ENCODE data around the gene SPEM2.

Gene SPEM2

GRCh38 chr17:7382901-7383300 is 42.5 kb upstream of the SPEM2 start:
- Histone ChIP-seq H3K9me3 (ENCODE audit: severe bottlenecking) (no peaks in the 10 kb centered on the region), H3K27ac (ENCODE audit: poor library complexity, severe bottlenecking) (no peak overlapping the region), H3K36me3 (ENCODE audit: low read depth) (peaks cover 15% of the 10 kb centered on the region), H3K4me3 (ENCODE audit: severe bottlenecking) (no peak overlapping the region), H3K4me1 (ENCODE audit: insufficient read depth, poor library complexity, severe bottlenecking) (peaks cover 2% of the 10 kb centered on the region), H3K27me3 (ENCODE audit: insufficient read depth, poor library complexity, severe bottlenecking) (no peaks in the 10 kb centered on the region)
- no peak for TF ChIP-seq CTCF (IDR thresholded peaks at IDR 0.05; ENCODE audit: poor library complexity, severe bottlenecking)
- DNase-seq (ENCODE audit: low spot score) (no peak), ATAC-seq (ENCODE audit: low read depth) (0 out of 3 replicates have a peak, but pooled peaks have one; percentile 1)

DNA sequence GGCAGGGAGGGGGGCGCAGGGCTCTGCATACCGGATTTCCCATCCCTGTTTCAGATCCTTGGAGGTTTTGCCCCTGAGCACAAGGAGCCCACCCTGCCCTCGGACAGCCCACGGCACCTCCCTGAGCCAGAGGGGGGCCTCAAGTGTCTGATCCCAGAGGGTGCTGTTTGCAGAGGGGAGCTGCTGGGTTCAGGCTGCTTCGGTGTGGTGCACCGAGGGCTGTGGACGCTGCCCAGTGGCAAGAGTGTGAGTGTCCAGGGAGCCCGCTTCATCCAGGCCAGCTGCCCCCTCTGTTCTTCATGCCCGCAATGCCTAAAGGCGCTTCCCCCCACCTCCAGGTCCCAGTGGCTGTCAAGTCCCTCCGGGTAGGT is 42.1 kb upstream of the SPEM2 start:
- Histone ChIP-seq H3K36me3 (ENCODE audit: low read depth) (peaks cover 19% of the 10 kb centered on the region), H3K4me3 (ENCODE audit: severe bottlenecking) (no peak overlapping the region), H3K9me3 (ENCODE audit: severe bottlenecking) (no peaks in the 10 kb centered on the region), H3K27me3 (ENCODE audit: insufficient read depth, poor library complexity, severe bottlenecking) (no peaks in the 10 kb centered on the region), H3K4me1 (ENCODE audit: insufficient read depth, poor library complexity, severe bottlenecking) (peaks cover 2% of the 10 kb centered on the region), H3K27ac (ENCODE audit: poor library complexity, severe bottlenecking) (no peak overlapping the region)
- DNase-seq (ENCODE audit: low spot score): no peak
- TF ChIP-seq CTCF (IDR thresholded peaks at IDR 0.05; ENCODE audit: poor library complexity, severe bottlenecking): no peak
- ATAC-seq (ENCODE audit: low read depth): no peak

GRCh38 chr17:7383742-7384488 is 41.5 kb upstream of the SPEM2 start:
- no peak for TF ChIP-seq CTCF (IDR thresholded peaks at IDR 0.05; ENCODE audit: poor library complexity, severe bottlenecking)
- no peaks in the 10 kb centered on the region for H3K27me3 ChIP-seq (ENCODE audit: insufficient read depth, poor library complexity, severe bottlenecking)
- no peak for DNase-seq (ENCODE audit: low spot score)
- no peak for ATAC-seq (ENCODE audit: low read depth)
- peaks cover 25% of the 10 kb centered on the region for H3K36me3 ChIP-seq (ENCODE audit: low read depth)
- H3K9me3 ChIP-seq (ENCODE audit: severe bottlenecking): no peaks in the 10 kb centered on the region
- H3K27ac ChIP-seq (ENCODE audit: poor library complexity, severe bottlenecking): no peak overlapping the region
- peaks cover 2% of the 10 kb centered on the region for H3K4me1 ChIP-seq (ENCODE audit: insufficient read depth, poor library complexity, severe bottlenecking)
- no peak overlapping the region for H3K4me3 ChIP-seq (ENCODE audit: severe bottlenecking)

DNA sequence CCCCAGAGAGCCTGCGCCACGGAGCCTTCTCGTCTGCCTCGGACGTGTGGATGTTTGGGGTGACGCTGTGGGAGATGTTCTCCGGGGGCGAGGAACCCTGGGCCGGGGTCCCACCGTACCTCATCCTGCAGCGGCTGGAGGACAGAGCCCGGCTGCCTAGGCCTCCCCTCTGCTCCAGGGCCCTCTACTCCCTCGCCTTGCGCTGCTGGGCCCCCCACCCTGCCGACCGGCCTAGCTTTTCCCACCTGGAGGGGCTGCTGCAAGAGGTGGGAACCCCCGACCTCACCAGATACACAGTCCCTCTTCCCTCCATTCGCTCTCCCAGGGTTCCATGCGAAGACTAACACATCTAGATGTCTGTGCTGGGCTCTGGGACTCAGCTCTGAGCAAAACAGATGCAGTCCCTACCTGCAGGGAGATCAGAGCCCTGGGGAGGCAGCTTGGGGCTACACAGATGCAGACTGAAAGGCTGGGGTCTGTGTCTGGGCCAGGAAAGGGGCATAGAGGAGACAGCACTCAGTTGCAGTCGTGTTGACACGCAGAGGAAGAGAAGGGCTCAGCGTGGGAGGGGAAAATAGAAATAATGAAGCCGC is 40.8 kb upstream of the SPEM2 start:
- DNase-seq (ENCODE audit: low spot score): no peak
- Histone ChIP-seq H3K27ac (ENCODE audit: poor library complexity, severe bottlenecking) (no peak overlapping the region), H3K36me3 (ENCODE audit: low read depth) (peaks cover 32% of the 10 kb centered on the region), H3K27me3 (ENCODE audit: insufficient read depth, poor library complexity, severe bottlenecking) (no peaks in the 10 kb centered on the region), H3K4me1 (ENCODE audit: insufficient read depth, poor library complexity, severe bottlenecking) (peaks cover 2% of the 10 kb centered on the region), H3K9me3 (ENCODE audit: severe bottlenecking) (no peaks in the 10 kb centered on the region), H3K4me3 (ENCODE audit: severe bottlenecking) (no peak overlapping the region)
- no peak for TF ChIP-seq CTCF (IDR thresholded peaks at IDR 0.05; ENCODE audit: poor library complexity, severe bottlenecking)
- ATAC-seq (ENCODE audit: low read depth): no peak

DNA sequence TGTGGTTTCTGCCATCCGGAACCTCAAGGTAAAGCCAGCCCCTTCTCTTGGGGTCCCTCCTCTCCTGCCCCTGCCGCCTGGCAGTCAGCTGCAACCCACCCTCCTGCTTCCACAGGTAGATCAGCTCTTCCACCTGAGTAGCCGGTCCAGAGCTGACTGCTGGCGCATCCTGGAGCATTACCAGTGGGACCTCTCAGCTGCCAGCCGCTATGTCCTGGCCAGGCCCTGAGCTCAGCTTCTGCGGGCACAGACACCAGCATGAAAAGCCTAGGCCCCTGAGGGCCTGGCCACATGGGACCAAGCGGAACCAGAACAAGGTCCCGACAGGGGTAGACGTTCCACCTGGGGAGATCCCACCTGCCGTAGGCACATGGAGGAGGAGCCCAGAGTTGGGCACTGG is 36.6 kb upstream of the SPEM2 start:
- TF ChIP-seq CTCF (IDR thresholded peaks at IDR 0.05; ENCODE audit: poor library complexity, severe bottlenecking): no peak
- peaks cover 56% of the 10 kb centered on the region for H3K36me3 ChIP-seq (ENCODE audit: low read depth)

More for the DNA sequence above, 36.6 kb upstream of the SPEM2 start:
- ATAC-seq (ENCODE audit: low read depth) (no peak), DNase-seq (ENCODE audit: low spot score) (no peak)
- H3K9me3 ChIP-seq (ENCODE audit: severe bottlenecking): no peaks in the 10 kb centered on the region
- H3K4me1 ChIP-seq (ENCODE audit: insufficient read depth, poor library complexity, severe bottlenecking): no peaks in the 10 kb centered on the region
- no peak overlapping the region for H3K4me3 ChIP-seq (ENCODE audit: severe bottlenecking)
- no peak overlapping the region for H3K27ac ChIP-seq (ENCODE audit: poor library complexity, severe bottlenecking)
- H3K27me3 ChIP-seq (ENCODE audit: insufficient read depth, poor library complexity, severe bottlenecking): no peaks in the 10 kb centered on the region

Data from RWPE2 (cell line).